Endothelial cell of umbilical vein (primary cell): Measurements from ENCODE around the gene EIF4G2. TPM values are rescaled to one million over a fixed set of nuclear protein-coding genes. Genes with fewer than 3 reads are reported as not detected.

Experiments used
- BruUV-seq: library from RNA; stranded (reverse); fragments of 400-500 nt; replicated peaks from 2 replicates; lab custom pipeline; 2021; lab: Mats Ljungman, UMichigan
- CTCF ChIA-PET: fragments of 300-600, 350-600 bp; sonication (Branson Sonifier 250); formaldehyde crosslinking; loops from one replicate; lab custom pipeline; 2021; ENCODE audit warnings: antibody characterized with exemption, inconsistent platforms; lab: Charles Lee
- POLR2A ChIA-PET: fragments of 300-600, 350-600 bp; sonication (Branson Sonifier 250); formaldehyde crosslinking; loops from one replicate; lab custom pipeline; 2021; ENCODE audit warnings: antibody characterized with exemption, inconsistent platforms; lab: Charles Lee
- DNase-seq: peaks from one replicate; pipeline ENCODE4 v3.0.0-alpha.2; 2011; ENCODE audit warnings: low read depth, low spot score
- FAIRE-seq: peaks from 2 replicates; lab custom pipeline; 2011; peaks lifted over from hg19 to GRCh38; lab: Jason Lieb, UNC
- H2AFZ ChIP-seq: 2 replicates; pipeline ENCODE4 v1.6.0; 2012; ENCODE audit warnings: low read depth, low read length, control low read depth, inconsistent platforms
- H3K27ac ChIP-seq: 2 replicates; pipeline ENCODE4 v1.5.1; 2011; ENCODE audit warnings: low read depth, mild to moderate bottlenecking, control low read depth, low read length, moderate library complexity; ENCODE audit not compliant: insufficient read depth
- H3K27me3 ChIP-seq, 2 experiments: 2 replicates each; pipeline versions ENCODE4 v1.6.0 to v1.6.1; 2011; ENCODE audit warnings: low read length in 2 of 2, mixed read lengths in 1 of 2; ENCODE audit not compliant: control insufficient read depth in 2 of 2, insufficient read depth in 2 of 2
- H3K36me3 ChIP-seq, 2 experiments: 2 replicates in 1 of 2; 3 replicates in 1 of 2; pipeline ENCODE4 v1.5.1; 2011; ENCODE audit warnings: low read length in 2 of 2, mild to moderate bottlenecking in 1 of 2, moderate library complexity in 1 of 2; ENCODE audit not compliant: control insufficient read depth in 2 of 2, insufficient read depth in 2 of 2; ENCODE audit errors: extremely low read depth in 1 of 2
- H3K4me1 ChIP-seq: 3 replicates; pipeline ENCODE4 v1.5.1; 2011; ENCODE audit warnings: mild to moderate bottlenecking, low read length; ENCODE audit not compliant: control insufficient read depth, insufficient read depth; ENCODE audit errors: extremely low read depth
- H3K4me2 ChIP-seq: 2 replicates; pipeline ENCODE4 v1.6.1; 2011; ENCODE audit warnings: low read length, control low read depth, mixed read lengths; ENCODE audit not compliant: insufficient read depth
- H3K4me3 ChIP-seq, 3 experiments: fragments of 200-600 bp in 1 of 3; sonication (generic), shearing (Covaris generic) in 1 of 3; replicated peaks in 1 of 3; 2 replicates each; pipeline ENCODE4 v1.5.1; 2011 to 2016; ENCODE audit warnings: control low read depth in 3 of 3, low read length in 3 of 3, mild to moderate bottlenecking in 2 of 3, inconsistent platforms in 1 of 3, low read depth in 1 of 3, moderate library complexity in 1 of 3; ENCODE audit not compliant: insufficient read depth in 1 of 3
- H3K79me2 ChIP-seq: 2 replicates; pipeline ENCODE4 v1.6.0; 2012; ENCODE audit warnings: low read length, inconsistent platforms; ENCODE audit not compliant: control insufficient read depth, insufficient read depth
- H3K9ac ChIP-seq: replicated peaks from 2 replicates; pipeline ENCODE3; 2011; ENCODE audit warnings: low read length, control low read depth; ENCODE audit not compliant: insufficient read depth; ENCODE audit errors: extremely low read depth
- H3K9me1 ChIP-seq: replicated peaks from 3 replicates; pipeline ENCODE4 v1.6.0; 2011; ENCODE audit warnings: mild to moderate bottlenecking, low read length; ENCODE audit not compliant: control insufficient read depth, insufficient read depth; ENCODE audit errors: extremely low read depth
- H3K9me3 ChIP-seq: replicated peaks from 2 replicates; pipeline ENCODE4 v1.5.1; 2012; ENCODE audit warnings: low read length, inconsistent platforms; ENCODE audit not compliant: control insufficient read depth, insufficient read depth
- H4K20me1 ChIP-seq: replicated peaks from 2 replicates; pipeline ENCODE3; 2011; ENCODE audit warnings: mild to moderate bottlenecking, low read length; ENCODE audit not compliant: control insufficient read depth, insufficient read depth; ENCODE audit errors: extremely low read depth
- CTCF ChIP-seq, 2 donors: IDR thresholded peaks; 1 replicate in 1 of 2; 2 replicates in 1 of 2; pipeline ENCODE4 v1.5.1; 2011; ENCODE audit warnings: low read length in 2 of 2, mild to moderate bottlenecking in 2 of 2, moderate library complexity in 2 of 2, control low read depth in 1 of 2, inconsistent platforms in 1 of 2, low read depth in 1 of 2; ENCODE audit not compliant: insufficient read depth in 1 of 2; ENCODE audit errors: extremely low read depth in 1 of 2
- EZH2 ChIP-seq: IDR thresholded peaks from 2 replicates; pipeline ENCODE4 v1.6.1; 2012; ENCODE audit warnings: borderline replicate concordance, low read depth, mild to moderate bottlenecking, moderate library complexity, low read length, inconsistent platforms; ENCODE audit not compliant: severe bottlenecking
- FOS ChIP-seq: IDR thresholded peaks from 2 replicates; pipeline ENCODE4 v1.6.1; 2011; ENCODE audit warnings: mild to moderate bottlenecking, low read length, moderate library complexity, borderline replicate concordance; ENCODE audit not compliant: insufficient read depth
- GATA2 ChIP-seq: IDR thresholded peaks from 2 replicates; pipeline ENCODE4 v1.7.0; 2011; ENCODE audit warnings: low read depth, mild to moderate bottlenecking, moderate library complexity, mixed read lengths, low read length; ENCODE audit not compliant: insufficient read length, insufficient read depth
- JUN ChIP-seq: IDR thresholded peaks from 2 replicates; pipeline ENCODE4 v1.6.1; 2011; ENCODE audit warnings: borderline replicate concordance, low read depth; ENCODE audit not compliant: insufficient read length, insufficient read depth
- MAX ChIP-seq: IDR thresholded peaks from 2 replicates; pipeline ENCODE4 v1.6.1; 2011; ENCODE audit not compliant: insufficient read depth, insufficient read length
- MYC ChIP-seq: IDR thresholded peaks from one replicate; pipeline ENCODE4 v1.6.1; 2011; ENCODE audit warnings: mild to moderate bottlenecking, low read depth, low read length
- POLR2A ChIP-seq: IDR thresholded peaks from 2 replicates; pipeline ENCODE4 v1.6.1; 2012; ENCODE audit warnings: low read depth, mild to moderate bottlenecking, control low read depth, low read length
- POLR2AphosphoS5 ChIP-seq: IDR thresholded peaks from 2 replicates; pipeline ENCODE4 v1.6.1; 2012; ENCODE audit warnings: low read depth, mild to moderate bottlenecking, control low read depth, low read length, moderate library complexity; ENCODE audit not compliant: insufficient read depth
- dilution Hi-C: fragments of 300-500 bp; cut with MboI; formaldehyde crosslinking; loops from one replicate; pipeline ENCODE4 v1.15.0; 2019; ENCODE audit warnings: low sequenced_read_pairs; ENCODE audit not compliant: extremely low pct_ligation_motif_present
- intact Hi-C: fragments of 100-400 bp; cut with micrococcal nuclease; formaldehyde crosslinking; loops from one replicate; pipeline ENCODE4 v1.10.0; 2022
- polyA plus RNA-seq, 4 experiments: library from polyadenylated mRNA; depleted of rRNA in 3 of 4; stranded (reverse) in 3 of 4; unstranded in 1 of 4; fragments of >200 nt; gene quantifications; 2 replicates each; pipeline versions ENCODE4 v1.2.1 to v1.2.3, GENCODE V29; 2011 to 2012; ENCODE audit warnings: missing spikeins in 1 of 4
- total RNA-seq: library from RNA; stranded (reverse); gene quantifications from 2 replicates; pipeline ENCODE4 v1.2.3, GENCODE V29; 2021

EIF4G2 gene
- total and polyA plus RNA-seq, 2 donors (not counting 3 experiments of a cell fraction or from before 2014, with no cell fraction given) = 382 to 1,194 TPM

GRCh38 chr11:10751581-10751940 is 57.2 kb downstream of the EIF4G2 start:
- intact Hi-C loops (no loop called here), dilution Hi-C loops (no loop called here)
- Histone ChIP-seq H3K9me3 (no peaks in the 10 kb centered on the region), H2AFZ (peak overlapping the region; percentile 84), H3K4me1 (peaks cover 13% of the 10 kb centered on the region), H4K20me1 (peaks cover 3% of the 10 kb centered on the region), H3K27me3 (no peaks in the 10 kb centered on the region), H3K9ac (peak overlapping the region; percentile 90), H3K9me1 (no peaks in the 10 kb centered on the region), H3K36me3 (peaks cover 0 to 12% of the 10 kb centered on the region in 2 experiments), H3K27ac (peak overlapping the region; percentile 59), H3K4me3 (peak overlapping the region; percentile 79 to 99 (median 92)), H3K4me2 (peak overlapping the region; percentile 98), H3K79me2 (peaks cover 19% of the 10 kb centered on the region)
- ChIA-PET POLR2A (interaction anchor here (0.8 kb wide), 1 partner anchor 426 kb away, joined by 3 read pairs; no protein-coding TSS in a partner anchor), CTCF (interaction anchor here (1.0 to 1.3 kb wide), 2 partner anchors 12 to 19 kb away, joined by 5 read pairs; no protein-coding TSS in a partner anchor)
- DNase-seq = no peak
- BruUV-seq = TSS peak; percentile 35
- TF ChIP-seq GATA2 (no peak), CTCF (IDR thresholded peaks at IDR 0.05; ENCODE audit: extremely low read depth in 1 of 2, insufficient read depth in 1 of 2, low read depth in 1 of 2, low read length in 2 of 2) (no peak), POLR2A (no peak), MAX (no peak), MYC (no peak), JUN (no peak), POLR2AphosphoS5 (no peak), EZH2 (no peak), FOS (no peak)
- FAIRE-seq = no peak
